ENCODE data around the gene LTBP2. TPM values are rescaled to one million over a fixed set of nuclear protein-coding genes. Genes with fewer than 3 reads are reported as not detected.
"Not testable (repeated sequence)": the region's sequence is repeated elsewhere in the genome, so short reads cannot be mapped to it uniquely, and the experiment has no call there.

Gene LTBP2
- total RNA-seq, 1 experiment from 2014 or later: 7.6 TPM

DNA sequence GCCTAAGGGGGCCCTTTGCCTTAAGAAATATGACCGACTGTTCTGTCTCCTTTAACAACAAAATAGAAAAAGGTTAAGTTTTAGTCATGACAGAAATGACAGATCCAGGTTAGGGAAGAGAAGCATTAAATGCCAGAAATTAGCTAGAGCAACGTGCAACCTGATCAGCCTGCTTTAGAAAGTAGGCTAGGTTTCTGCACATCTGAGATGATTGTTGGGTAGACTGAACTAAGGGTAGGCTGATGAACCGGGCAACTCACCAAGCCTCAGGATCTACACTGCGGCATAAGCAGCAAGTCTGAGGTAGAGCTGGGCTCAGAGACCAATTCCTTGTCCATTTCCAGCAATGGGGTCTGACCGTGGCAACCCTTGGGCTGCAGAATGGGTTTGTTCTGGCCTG, 148.3 kb downstream of the LTBP2 start:
- no peak for DNase-seq (ENCODE audit: low read depth)
- in situ Hi-C loops (cut with HindIII; ENCODE audit: low pct_unique_long_range_greater_than_20kb, low sequenced_read_pairs): no loop called here

- in situ Hi-C loops (cut with HindIII; ENCODE audit: low pct_unique_long_range_greater_than_20kb, low sequenced_read_pairs): no loop called here
Observed at GRCh38 chr14:74462993-74463392, 149.0 kb downstream of the LTBP2 start.

DNA sequence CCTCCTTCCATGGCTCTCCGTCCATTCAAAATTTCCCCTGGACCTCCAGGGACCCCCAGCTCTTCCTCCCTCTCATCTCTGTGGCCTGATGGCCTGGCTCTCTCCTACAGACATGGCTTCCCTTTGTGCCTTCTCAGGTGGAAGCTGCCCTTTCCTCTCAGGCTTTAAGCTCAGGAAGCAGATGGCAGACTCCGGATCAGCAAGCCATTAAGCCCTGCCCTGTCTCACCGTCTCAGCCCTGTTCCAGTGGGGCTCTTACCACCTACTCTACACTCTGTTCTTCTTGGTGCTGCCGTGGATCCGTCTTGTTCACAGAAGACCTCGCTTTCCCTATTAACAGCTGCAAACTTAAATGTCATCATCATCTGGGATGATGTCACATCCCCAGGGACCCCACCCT, 152.1 kb downstream of the LTBP2 start:
- in situ Hi-C loops (cut with HindIII; ENCODE audit: low pct_unique_long_range_greater_than_20kb, low sequenced_read_pairs): no loop called here
- DNase-seq (ENCODE audit: low read depth): no peak

More at GRCh38 chr14:74462993-74463392, 149.0 kb downstream of the LTBP2 start:
- no peak for DNase-seq (ENCODE audit: low read depth)

DNA sequence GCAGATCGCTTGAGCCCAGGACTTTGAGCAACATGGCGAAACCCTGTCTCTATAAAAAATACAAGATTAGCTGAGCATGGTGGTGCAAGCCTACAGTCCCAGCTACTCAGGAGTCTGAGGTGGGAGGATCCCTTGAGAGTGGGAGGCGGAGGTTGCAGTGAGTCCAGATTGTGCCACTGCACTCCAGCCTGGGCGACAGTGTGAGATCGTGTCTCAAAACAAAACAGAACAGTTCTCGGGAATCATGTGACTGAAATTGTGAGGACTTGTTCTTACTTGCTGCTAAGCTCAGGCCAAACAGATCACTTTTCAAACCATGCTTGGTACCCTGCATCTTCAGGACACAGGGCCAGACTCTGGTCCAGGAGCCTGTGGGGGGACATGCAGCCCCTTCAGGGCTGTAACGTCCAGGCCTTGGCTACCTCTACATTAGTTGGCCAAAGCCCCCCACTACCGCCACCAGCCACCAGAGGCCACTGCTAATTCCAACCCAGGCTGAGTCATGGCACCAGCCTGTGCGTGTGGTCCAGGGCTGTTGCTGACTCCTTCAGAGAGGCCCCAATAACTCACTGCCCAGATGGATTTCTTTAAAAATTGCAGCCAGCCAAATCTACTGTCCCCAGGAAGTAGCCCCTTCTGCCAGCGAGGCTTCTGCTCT, 152.6 kb downstream of the LTBP2 start:
- no peak for DNase-seq (ENCODE audit: low read depth)
- in situ Hi-C loops (cut with HindIII; ENCODE audit: low pct_unique_long_range_greater_than_20kb, low sequenced_read_pairs): no loop called here

GRCh38 chr14:74457565-74457895, 154.5 kb downstream of the LTBP2 start:
- in situ Hi-C loops (cut with HindIII; ENCODE audit: low pct_unique_long_range_greater_than_20kb, low sequenced_read_pairs): no loop called here
- DNase-seq (ENCODE audit: low read depth): no peak

DNA sequence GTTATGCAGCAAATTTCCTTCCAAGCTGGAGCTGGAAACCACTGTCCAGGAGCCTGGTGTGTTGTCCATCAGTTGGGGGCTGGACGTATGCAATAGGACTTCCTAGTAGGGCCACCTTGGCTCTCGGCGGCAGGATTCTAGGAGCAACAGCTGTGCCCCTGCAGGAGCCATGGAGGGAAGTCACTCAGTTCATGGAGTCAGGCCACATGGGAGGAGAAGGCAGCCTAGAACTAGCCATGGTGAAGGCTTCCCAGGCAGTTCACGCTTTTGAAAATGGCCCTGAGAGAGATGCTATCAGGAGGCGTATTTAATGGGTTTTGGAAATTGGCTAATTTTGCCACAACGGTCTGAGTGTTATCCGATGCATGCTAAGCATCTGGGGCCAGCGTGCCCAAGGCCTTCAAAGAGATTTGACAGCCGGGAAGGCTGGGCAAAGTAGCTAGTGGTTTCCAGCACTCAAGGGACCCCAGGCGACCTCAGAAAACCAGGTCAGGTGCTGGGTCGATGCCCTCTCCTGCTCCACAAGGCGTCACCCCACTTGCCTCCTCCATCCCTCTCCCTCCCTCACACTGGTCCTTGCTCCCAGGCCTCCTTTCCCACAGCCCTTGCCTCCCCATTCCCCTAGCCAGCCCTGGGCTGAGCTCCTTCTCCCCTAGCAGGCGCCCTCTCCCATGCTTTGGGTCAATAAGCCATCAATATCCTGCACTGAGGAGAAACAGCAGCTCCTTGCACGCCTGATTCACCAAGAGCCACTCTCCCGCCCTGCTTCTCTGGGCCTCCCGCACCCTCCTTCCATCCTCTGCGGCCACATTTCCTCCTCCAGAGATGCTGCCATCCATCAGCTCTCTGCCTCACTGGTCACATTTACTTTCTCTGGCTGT, 155.1 kb downstream of the LTBP2 start:
- in situ Hi-C loops (cut with HindIII; ENCODE audit: low pct_unique_long_range_greater_than_20kb, low sequenced_read_pairs): no loop called here
- DNase-seq (ENCODE audit: low read depth): no peak

DNA sequence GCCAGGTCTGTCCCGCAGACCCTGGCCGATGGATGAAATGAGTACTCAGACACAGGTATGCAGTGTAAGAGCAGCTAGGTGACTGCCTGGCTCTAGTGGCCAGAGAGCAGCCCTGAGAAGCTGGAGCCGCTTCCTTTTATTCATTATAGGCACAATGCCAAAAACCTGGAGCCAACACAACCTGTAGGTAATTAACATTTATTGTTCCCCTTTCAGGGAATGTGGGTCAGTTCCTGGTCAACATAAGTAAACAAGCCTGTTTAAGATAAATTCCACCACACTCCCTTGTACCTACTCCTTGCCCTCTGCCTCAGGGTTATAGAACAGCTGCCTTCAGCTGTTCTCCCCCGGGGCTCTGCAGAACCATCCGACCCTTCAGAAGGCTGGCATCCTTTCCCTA, 157.6 kb downstream of the LTBP2 start:
- in situ Hi-C loops (cut with HindIII; ENCODE audit: low pct_unique_long_range_greater_than_20kb, low sequenced_read_pairs); DNase-seq (ENCODE audit: low read depth): not testable (repeated sequence)

Other genes starting within 250 kb of the LTBP2 start
- gene SYNDIG1L, start 186.0 kb downstream of the LTBP2 start, total RNA-seq (2014; rRNA removed; shearing (Covaris generic); ENCODE audit: low replicate concordance): not detected in 2 replicates
- gene NPC2, start 118.9 kb downstream of the LTBP2 start, total RNA-seq (2014; rRNA removed; shearing (Covaris generic); ENCODE audit: low replicate concordance): 86.8 and 87.1 TPM in 2 replicates
- 40.9 and 48.5 TPM in 2 replicates for gene ISCA2, start 118.5 kb downstream of the LTBP2 start, total RNA-seq (2014; rRNA removed; shearing (Covaris generic); ENCODE audit: low replicate concordance)
- gene AREL1, start 100.8 kb upstream of the LTBP2 start, total RNA-seq (2014; rRNA removed; shearing (Covaris generic); ENCODE audit: low replicate concordance): 8.7 and 15.2 TPM in 2 replicates
- 27.1 and 70.1 TPM in 2 replicates for gene FCF1, start 100.9 kb upstream of the LTBP2 start, total RNA-seq (2014; rRNA removed; shearing (Covaris generic); ENCODE audit: low replicate concordance)
- 1.0 and 1.3 TPM in 2 replicates for gene YLPM1, start 151.1 kb upstream of the LTBP2 start, total RNA-seq (2014; rRNA removed; shearing (Covaris generic); ENCODE audit: low replicate concordance)

Data from Caki2 (cell line).